ENCODE results near the gene CLN6.

GRCh38 chr15:68210409-68210756, 19.1 kb downstream of the CLN6 start:
- TF ChIP-seq CTCF (conservative IDR thresholded peaks at IDR 0.05) = no peak
- no peak for TF ChIP-seq ZFX (IDR thresholded peaks at IDR 0.05)
